H1 (cell line): ENCODE results near the gene DOCK10. TPM values are rescaled to one million over a fixed set of nuclear protein-coding genes. Genes with fewer than 3 reads are reported as not detected.

ENCODE experiments used
- CTCF ChIA-PET: fragments of 300-600 bp; sonication (Branson Sonifier 250); formaldehyde crosslinking; loops from one replicate; lab custom pipeline; 2021; ENCODE audit not compliant: partially characterized antibody; lab: Charles Lee
- POLR2A ChIA-PET: fragments of 300-600 bp; sonication (Branson Sonifier 250); formaldehyde crosslinking; loops from one replicate; lab custom pipeline; 2021; ENCODE audit warnings: inconsistent platforms; ENCODE audit not compliant: partially characterized antibody; lab: Charles Lee
- DNase-seq, 2 experiments: peaks; one replicate each; pipeline versions ENCODE4 v3.0.0 to v3.0.0-alpha.2; 2010 to 2022; ENCODE audit warnings: low spot score in 2 of 2, low read depth in 1 of 2, mixed read lengths in 1 of 2
- FAIRE-seq: peaks from 2 replicates; lab custom pipeline; 2011; peaks lifted over from hg19 to GRCh38; lab: Jason Lieb, UNC
- H2AFZ ChIP-seq: 2 replicates; pipeline ENCODE4 v1.8.1; 2012; ENCODE audit warnings: low read length, inconsistent platforms
- H2AK5ac ChIP-seq: 2 replicates; pipeline ENCODE4 v1.6.1; 2013; ENCODE audit warnings: low read depth, low read length
- H2BK120ac ChIP-seq: replicated peaks from 2 replicates; pipeline ENCODE3; 2013; ENCODE audit warnings: low read depth, low read length, inconsistent platforms
- H2BK12ac ChIP-seq: 2 replicates; pipeline ENCODE4 v1.6.1; 2013; ENCODE audit warnings: low read depth, low read length
- H2BK15ac ChIP-seq: 2 replicates; pipeline ENCODE4 v1.6.1; 2013; ENCODE audit warnings: low read length
- H2BK20ac ChIP-seq: 2 replicates; pipeline ENCODE4 v1.6.1; 2013; ENCODE audit warnings: low read length
- H2BK5ac ChIP-seq: 2 replicates; pipeline ENCODE4 v1.6.1; 2013; ENCODE audit warnings: low read depth, low read length
- H3K14ac ChIP-seq: 2 replicates; pipeline ENCODE4 v1.6.1; 2013; ENCODE audit warnings: inconsistent platforms; ENCODE audit not compliant: insufficient read length
- H3K18ac ChIP-seq: 2 replicates; pipeline ENCODE4 v1.6.1; 2013; ENCODE audit warnings: low read length; ENCODE audit errors: extremely low read depth
- H3K23ac ChIP-seq: 2 replicates; pipeline ENCODE4 v1.6.1; 2013; ENCODE audit warnings: inconsistent platforms; ENCODE audit not compliant: insufficient read length
- H3K23me2 ChIP-seq: 2 replicates; pipeline ENCODE4 v1.6.1; 2013; ENCODE audit warnings: low read depth, low read length
- H3K27ac ChIP-seq: 2 replicates; pipeline ENCODE4 v1.6.1; 2011; ENCODE audit warnings: low read depth, low read length, inconsistent platforms
- H3K27me3 ChIP-seq, 4 experiments: replicated peaks in 1 of 4; 1 replicate in 1 of 4; 2 replicates in 3 of 4; pipeline versions ENCODE4 v1.6.1 to v1.8.1; 2011 to 2013; ENCODE audit warnings: low read length in 3 of 4, mild to moderate bottlenecking in 3 of 4, inconsistent platforms in 2 of 4, mixed read lengths in 2 of 4, moderate library complexity in 1 of 4; ENCODE audit not compliant: control insufficient read depth in 3 of 4, insufficient read depth in 3 of 4; ENCODE audit errors: extremely low read depth in 1 of 4
- H3K36me3 ChIP-seq, 4 experiments: 2 replicates each; pipeline versions ENCODE4 v1.6.1 to v1.8.1; 2011 to 2013; ENCODE audit warnings: mild to moderate bottlenecking in 4 of 4, low read length in 3 of 4, moderate library complexity in 2 of 4, control low read depth in 1 of 4, inconsistent platforms in 1 of 4; ENCODE audit not compliant: insufficient read depth in 4 of 4, control insufficient read depth in 2 of 4
- H3K4ac ChIP-seq: replicated peaks from 2 replicates; pipeline ENCODE3; 2013; ENCODE audit warnings: low read length, low read depth, mixed read lengths, inconsistent platforms; ENCODE audit not compliant: insufficient read length
- H3K4me1 ChIP-seq, 4 experiments: replicated peaks in 1 of 4; 1 replicate in 1 of 4; 2 replicates in 3 of 4; pipeline versions ENCODE4 v1.6.1 to v1.8.1; 2011 to 2013; ENCODE audit warnings: low read length in 3 of 4, inconsistent platforms in 2 of 4, mixed read lengths in 1 of 4; ENCODE audit not compliant: insufficient read depth in 4 of 4, control insufficient read depth in 3 of 4
- H3K4me2 ChIP-seq, 2 experiments: 2 replicates each; pipeline versions ENCODE4 v1.6.1 to v1.8.1; 2011 to 2013; ENCODE audit warnings: low read depth in 2 of 2, low read length in 2 of 2, control low read depth in 1 of 2, inconsistent platforms in 1 of 2, mild to moderate bottlenecking in 1 of 2; ENCODE audit not compliant: insufficient read depth in 1 of 2
- H3K4me3 ChIP-seq, 4 experiments: fragments of 200-600, 300-600 bp in 1 of 4; sonication (generic), shearing (Covaris generic), sonication (Bioruptor Twin) in 1 of 4; 2 replicates each; pipeline versions ENCODE4 v1.5.1 to v1.8.1; 2011 to 2016; ENCODE audit warnings: low read length in 4 of 4, low read depth in 3 of 4, control low read depth in 2 of 4, inconsistent platforms in 2 of 4, mild to moderate bottlenecking in 2 of 4, mixed read lengths in 1 of 4, moderate library complexity in 1 of 4; ENCODE audit not compliant: insufficient read depth in 2 of 4; ENCODE audit errors: extremely low read depth in 1 of 4
- H3K56ac ChIP-seq: replicated peaks from 2 replicates; pipeline ENCODE3; 2013; ENCODE audit warnings: low read depth, mild to moderate bottlenecking, mixed read lengths, low read length, inconsistent platforms; ENCODE audit not compliant: insufficient read length
- H3K79me1 ChIP-seq: 2 replicates; pipeline ENCODE4 v1.6.1; 2013; ENCODE audit warnings: low read depth, low read length, control low read depth
- H3K79me2 ChIP-seq, 2 experiments: 2 replicates each; pipeline versions ENCODE4 v1.6.1 to v1.8.1; 2012 to 2013; ENCODE audit warnings: low read length in 2 of 2, mild to moderate bottlenecking in 2 of 2, inconsistent platforms in 1 of 2; ENCODE audit not compliant: insufficient read depth in 2 of 2, control insufficient read depth in 1 of 2
- H3K9ac ChIP-seq, 4 experiments: replicated peaks in 1 of 4; 1 replicate in 1 of 4; 2 replicates in 3 of 4; pipeline versions ENCODE4 v1.6.1 to v1.8.1; 2011 to 2013; ENCODE audit warnings: low read depth in 3 of 4, low read length in 3 of 4, control low read depth in 2 of 4, mild to moderate bottlenecking in 2 of 4, moderate library complexity in 2 of 4, inconsistent platforms in 1 of 4; ENCODE audit errors: extremely low read depth in 1 of 4
- H3K9me3 ChIP-seq, 2 experiments: 2 replicates each; pipeline versions ENCODE4 v1.6.1 to v1.8.1; 2012 to 2013; ENCODE audit warnings: mild to moderate bottlenecking in 2 of 2, moderate library complexity in 2 of 2, control low read depth in 1 of 2, inconsistent platforms in 1 of 2, low read depth in 1 of 2, low read length in 1 of 2, mixed read lengths in 1 of 2; ENCODE audit not compliant: insufficient read depth in 2 of 2
- H4K20me1 ChIP-seq, 2 experiments: replicated peaks in 1 of 2; 2 replicates each; pipeline versions ENCODE3 to v1.8.1; 2011 to 2013; ENCODE audit warnings: inconsistent platforms in 2 of 2, low read length in 2 of 2, mild to moderate bottlenecking in 1 of 2; ENCODE audit not compliant: insufficient read depth in 2 of 2, control insufficient read depth in 1 of 2
- H4K5ac ChIP-seq: 2 replicates; pipeline ENCODE4 v1.6.1; 2013; ENCODE audit warnings: low read length, low read depth, mixed read lengths, inconsistent platforms; ENCODE audit not compliant: insufficient read length
- H4K8ac ChIP-seq: 2 replicates; pipeline ENCODE4 v1.8.0; 2013; ENCODE audit warnings: mild to moderate bottlenecking, moderate library complexity, low read length, inconsistent platforms; ENCODE audit not compliant: insufficient read depth; ENCODE audit errors: extremely low read depth
- H4K91ac ChIP-seq: replicated peaks from 2 replicates; pipeline ENCODE3; 2013; ENCODE audit warnings: low read length, mixed read lengths, inconsistent platforms; ENCODE audit not compliant: insufficient read length
- CBX5 ChIP-seq: fragments of 300-800, 300-1000 bp; sonication (generic); IDR thresholded peaks from 2 replicates; pipeline ENCODE4 v1.7.1; 2016; ENCODE audit warnings: antibody characterized with exemption, low read length, low read depth
- CEBPB ChIP-seq: IDR thresholded peaks from 2 replicates; pipeline ENCODE4 v1.6.1; 2012; ENCODE audit warnings: low read depth, low read length
- CREB1 ChIP-seq: IDR thresholded peaks from 2 replicates; pipeline ENCODE4 v1.6.1; 2012; ENCODE audit warnings: inconsistent platforms
- EP300 ChIP-seq, 2 experiments: IDR thresholded peaks; 1 replicate in 1 of 2; 2 replicates in 1 of 2; pipeline ENCODE4 v1.6.1; 2011 to 2012; ENCODE audit warnings: low read depth in 2 of 2, low read length in 2 of 2, mild to moderate bottlenecking in 2 of 2, borderline replicate concordance in 1 of 2, inconsistent platforms in 1 of 2, moderate library complexity in 1 of 2
- EZH2 ChIP-seq: fragments of 200-600 bp; sonication (generic); IDR thresholded peaks from 2 replicates; pipeline ENCODE4 v1.7.1; 2012; ENCODE audit warnings: low read depth, mild to moderate bottlenecking, moderate library complexity, low read length, inconsistent platforms; ENCODE audit not compliant: severe bottlenecking
- FOSL1 ChIP-seq: IDR thresholded peaks from 2 replicates; pipeline ENCODE4 v1.6.1; 2011; ENCODE audit warnings: mild to moderate bottlenecking, low read depth, low read length, moderate library complexity; ENCODE audit not compliant: insufficient read depth
- GABPA ChIP-seq: IDR thresholded peaks from 2 replicates; pipeline ENCODE4 v1.6.1; 2011; ENCODE audit warnings: mild to moderate bottlenecking, low read length, moderate library complexity, borderline replicate concordance; ENCODE audit not compliant: insufficient read depth
- JUND ChIP-seq: IDR thresholded peaks from 2 replicates; pipeline ENCODE4 v1.6.1; 2011; ENCODE audit warnings: mild to moderate bottlenecking, improper control_type of control experiment, low read length
- MAFK ChIP-seq: IDR thresholded peaks from 2 replicates; pipeline ENCODE4 v1.6.1; 2012; ENCODE audit warnings: low read depth, mild to moderate bottlenecking, improper control_type of control experiment, low read length
- POLR2AphosphoS5 ChIP-seq: IDR thresholded peaks from 2 replicates; pipeline ENCODE4 v1.6.1; 2011; ENCODE audit warnings: low read depth, low read length
- RNF2 ChIP-seq: fragments of 200-900, 300-1000 bp; sonication (generic); IDR thresholded peaks from 2 replicates; pipeline ENCODE4 v1.7.1; 2016; ENCODE audit warnings: borderline replicate concordance, low read depth, mild to moderate bottlenecking, antibody characterized with exemption, low read length; ENCODE audit not compliant: poor library complexity, severe bottlenecking; ENCODE audit errors: missing control alignments
- SIN3A ChIP-seq, 2 experiments: IDR thresholded peaks in 1 of 2; conservative IDR thresholded peaks in 1 of 2; 2 replicates each; pipeline ENCODE4 v1.6.1; 2011 to 2012; ENCODE audit warnings: low read length in 2 of 2, improper control_type of control experiment in 1 of 2, low read depth in 1 of 2, mild to moderate bottlenecking in 1 of 2
- SRF ChIP-seq: IDR thresholded peaks from 2 replicates; pipeline ENCODE4 v1.6.1; 2011; ENCODE audit warnings: mild to moderate bottlenecking, low read depth, low read length, moderate library complexity
- WGBS, 2 experiments: shearing (Covaris generic) in 1 of 2; methylation state at CpG; one replicate each; pipeline versions ENCODE4 v1.1.6 to v1.1.7; 2013 to 2015; ENCODE audit warnings: low lambda C conversion rate in 2 of 2, mixed read lengths in 2 of 2, inconsistent platforms in 1 of 2, low coverage in 1 of 2, missing lambda C conversion rate in 1 of 2; ENCODE audit not compliant: insufficient replicate concordance in 2 of 2, insufficient coverage in 1 of 2, insufficient read length in 1 of 2; ENCODE audit errors: extremely low coverage in 1 of 2, missing lambda C conversion rate in 1 of 2; 5-methylcytosine and 5-hydroxymethylcytosine counted together
- polyA plus RNA-seq, 7 experiments: library from polyadenylated mRNA; depleted of rRNA in 3 of 7; stranded (reverse) in 5 of 7; unstranded in 2 of 7; fragments of >200 nt in 5 of 7; fragments of 200-250 nt in 2 of 7; gene quantifications; 1 replicate in 5 of 7; 2 replicates in 1 of 7; 4 replicates in 1 of 7; pipeline versions ENCODE4 v1.2.1 to v1.2.3, GENCODE V29; 2011 to 2013; ENCODE audit warnings: missing spikeins in 2 of 7, mixed read lengths in 2 of 7
- total RNA-seq: library from RNA; stranded (reverse); fragmentation: NEBNext Ultra II Directional; extraction: Animal tissue kit (Norgen Biotek cat#: 25700); gene quantifications from 2 replicates; pipeline ENCODE4 v1.2.1, GENCODE V29; 2021

The DOCK10 gene
- total and polyA plus RNA-seq, 2 of the 8 experiments (the other 6 are each of a cell fraction or from before 2014, with no cell fraction given): 0.33 to 1.6 TPM

GRCh38 chr2:225027061-225027762 is 15.1 kb downstream of the DOCK10 start:
- WGBS, 2 experiments: 92% methylated on average over 10 of the region's 10 CpGs; no CpG with 5 or more reads in 1 of the 2 experiments
- no peak overlapping the region for H4K91ac ChIP-seq
- H2AFZ ChIP-seq: no peak overlapping the region
- H2BK15ac ChIP-seq: no peak overlapping the region
- H3K4me1 ChIP-seq: no peaks in the 10 kb centered on the region
- H3K56ac ChIP-seq: no peak overlapping the region
- no peak overlapping the region for H2BK12ac ChIP-seq
- no peak overlapping the region for H2AK5ac ChIP-seq
- ChIA-PET POLR2A (no interaction called here), CTCF (interaction anchor here (0.8 kb wide), 1 partner anchor 14 kb away, joined by 3 read pairs; no protein-coding TSS in a partner anchor)
- DNase-seq (no peak), FAIRE-seq (no peak)
- no peaks in the 10 kb centered on the region for H4K20me1 ChIP-seq
- no peaks in the 10 kb centered on the region for H3K36me3 ChIP-seq
- H3K4me3 ChIP-seq: no peak overlapping the region
- no peak overlapping the region for H2BK5ac ChIP-seq
- no peak overlapping the region for H3K27ac ChIP-seq
- no peaks in the 10 kb centered on the region for H3K9me3 ChIP-seq
- H3K27me3 ChIP-seq: no peaks in the 10 kb centered on the region
- no peaks in the 10 kb centered on the region for H3K79me1 ChIP-seq
- H2BK120ac ChIP-seq: no peak overlapping the region
- no peak overlapping the region for H2BK20ac ChIP-seq
- no peak overlapping the region for H4K8ac ChIP-seq
- H3K4me2 ChIP-seq: no peak overlapping the region
- H3K9ac ChIP-seq: no peak overlapping the region
- H3K23me2 ChIP-seq: no peaks in the 10 kb centered on the region
- no peak overlapping the region for H3K14ac ChIP-seq
- no peak overlapping the region for H3K18ac ChIP-seq
- no peaks in the 10 kb centered on the region for H3K79me2 ChIP-seq
- no peak overlapping the region for H3K23ac ChIP-seq
- no peak overlapping the region for H3K4ac ChIP-seq
- no peak overlapping the region for H4K5ac ChIP-seq
- no peak for TF ChIP-seq SIN3A (conservative IDR thresholded peaks at IDR 0.05 in 1 of 2, IDR thresholded peaks at IDR 0.05 in 1 of 2; ENCODE audit: low read depth in 1 of 2, low read length in 2 of 2)
- no peak for TF ChIP-seq CREB1
- no peak for TF ChIP-seq JUND
- no peak for TF ChIP-seq MAFK
- no peak for TF ChIP-seq EZH2
- no peak for TF ChIP-seq FOSL1
- no peak for TF ChIP-seq GABPA
- TF ChIP-seq RNF2: no peak
- no peak for TF ChIP-seq SRF
- TF ChIP-seq CEBPB: no peak
- no peak for TF ChIP-seq POLR2AphosphoS5
- TF ChIP-seq CBX5: no peak
- no peak for TF ChIP-seq EP300 (IDR thresholded peaks at IDR 0.05; ENCODE audit: borderline replicate concordance in 1 of 2, low read depth in 2 of 2, low read length in 2 of 2)
